Activated T-cell treated with anti-CD3 and anti-CD28 coated beads, Interleukin-2, amount 50 U/mL, for 24 hours (primary cell): ENCODE results near the gene PRM3.

Experiments used
- DNase-seq: peaks from one replicate; pipeline ENCODE4 v3.0.0-alpha.2; 2020
- H3K27ac Mint-ChIP-seq: 2 replicates; pipeline ENCODE4 v1.8.0; 2020; ENCODE audit warnings: mild to moderate bottlenecking, mixed read lengths
- H3K27me3 Mint-ChIP-seq: 2 replicates; pipeline ENCODE4 v1.8.0; 2020; ENCODE audit warnings: mixed read lengths
- H3K36me3 Mint-ChIP-seq: 2 replicates; pipeline ENCODE4 v1.8.0; 2020; ENCODE audit warnings: low read depth, mixed read lengths
- H3K4me1 Mint-ChIP-seq: 2 replicates; pipeline ENCODE4 v1.8.0; 2020; ENCODE audit warnings: low read depth, mixed read lengths
- H3K4me3 Mint-ChIP-seq: 2 replicates; pipeline ENCODE4 v1.8.0; 2020; ENCODE audit warnings: mild to moderate bottlenecking, moderate library complexity, mixed read lengths
- H3K9me3 Mint-ChIP-seq: 2 replicates; pipeline ENCODE4 v1.8.0; 2020; ENCODE audit warnings: mixed read lengths

The PRM3 gene

GRCh38 chr16:11262915-11263314 lies 10.5 kb downstream of the PRM3 start:
- Mint-ChIP-seq H3K4me3 (no peak overlapping the region), H3K27ac (no peak overlapping the region), H3K36me3 (no peaks in the 10 kb centered on the region), H3K9me3 (no peaks in the 10 kb centered on the region), H3K4me1 (peaks cover 56% of the 10 kb centered on the region), H3K27me3 (no peaks in the 10 kb centered on the region)
- DNase-seq = no peak

GRCh38 chr16:11260596-11260966 lies 12.8 kb downstream of the PRM3 start:
- Mint-ChIP-seq H3K4me1 (peaks cover 67% of the 10 kb centered on the region), H3K27me3 (no peaks in the 10 kb centered on the region), H3K36me3 (peaks cover 8% of the 10 kb centered on the region), H3K4me3 (no peak overlapping the region), H3K9me3 (no peaks in the 10 kb centered on the region), H3K27ac (no peak overlapping the region)
- no peak for DNase-seq

- Mint-ChIP-seq H3K4me1 (peaks cover 63% of the 10 kb centered on the region), H3K9me3 (no peaks in the 10 kb centered on the region), H3K27ac (peak overlapping the region; percentile 99), H3K4me3 (no peak overlapping the region), H3K27me3 (no peaks in the 10 kb centered on the region), H3K36me3 (peaks cover 13% of the 10 kb centered on the region)
- no peak for DNase-seq
These were observed 13.5 kb downstream of the PRM3 start for GRCh38 chr16:11259655-11260595.

DNA sequence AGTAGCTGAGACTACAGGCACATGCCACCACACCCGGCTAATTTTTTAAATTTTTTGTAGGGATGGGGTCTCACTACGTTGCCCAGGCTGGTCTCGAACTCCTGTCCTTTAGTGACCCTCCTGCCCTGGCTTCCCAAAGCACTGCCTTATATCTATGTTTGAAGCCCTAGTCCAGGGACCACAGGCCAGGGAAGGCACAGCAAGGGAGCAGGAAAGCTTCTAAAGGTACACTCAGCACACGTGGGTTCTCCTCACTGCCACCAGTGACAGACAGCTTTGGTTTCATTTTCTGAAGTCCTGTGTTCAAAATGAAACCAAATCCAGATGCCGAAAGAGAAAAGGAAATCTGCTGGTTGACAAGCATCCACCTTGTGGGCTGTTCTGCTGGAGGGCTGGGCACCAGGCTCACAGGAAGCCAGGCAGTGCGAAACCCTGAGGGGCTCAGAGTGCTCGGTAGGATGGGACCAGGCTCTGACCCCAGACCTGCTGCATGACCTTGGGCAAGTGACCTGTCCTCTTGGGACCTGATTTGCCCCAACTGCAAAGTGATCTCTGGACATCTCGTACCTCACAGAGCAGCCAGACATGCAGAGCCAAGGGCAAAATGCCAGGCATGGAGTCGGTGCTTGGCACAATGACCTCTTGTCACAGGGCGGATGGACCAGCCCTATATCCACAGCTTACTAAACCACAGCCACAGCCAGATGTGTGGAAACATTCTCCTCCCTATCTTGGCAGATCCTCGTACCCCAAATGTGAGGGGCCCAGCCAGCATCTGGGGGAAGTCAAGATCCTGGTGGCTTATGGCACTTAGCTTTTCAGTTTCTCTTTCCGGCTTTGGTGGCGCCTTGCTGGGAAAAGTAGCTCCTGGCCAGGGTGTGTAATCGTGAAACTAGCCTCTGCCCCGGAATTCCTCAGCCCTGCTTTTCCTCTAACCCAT lies 14.6 kb downstream of the PRM3 start:
- H3K4me1 Mint-ChIP-seq = peaks cover 52% of the 10 kb centered on the region
- H3K9me3 Mint-ChIP-seq = no peaks in the 10 kb centered on the region
- no peaks in the 10 kb centered on the region for H3K27me3 Mint-ChIP-seq
- DNase-seq = peak; percentile 63
- H3K4me3 Mint-ChIP-seq = peak overlapping the region; percentile 36
- peak overlapping the region; percentile 99 for H3K27ac Mint-ChIP-seq
- peaks cover 23% of the 10 kb centered on the region for H3K36me3 Mint-ChIP-seq

GRCh38 chr16:11257131-11257938 lies 16.1 kb downstream of the PRM3 start:
- no peaks in the 10 kb centered on the region for H3K9me3 Mint-ChIP-seq
- peaks cover 38% of the 10 kb centered on the region for H3K36me3 Mint-ChIP-seq
- H3K27ac Mint-ChIP-seq = peak overlapping the region; percentile 99
- H3K27me3 Mint-ChIP-seq = no peaks in the 10 kb centered on the region
- peaks cover 51% of the 10 kb centered on the region for H3K4me1 Mint-ChIP-seq
- H3K4me3 Mint-ChIP-seq = peak overlapping the region; percentile 98
- peak; percentile 76 for DNase-seq

DNA sequence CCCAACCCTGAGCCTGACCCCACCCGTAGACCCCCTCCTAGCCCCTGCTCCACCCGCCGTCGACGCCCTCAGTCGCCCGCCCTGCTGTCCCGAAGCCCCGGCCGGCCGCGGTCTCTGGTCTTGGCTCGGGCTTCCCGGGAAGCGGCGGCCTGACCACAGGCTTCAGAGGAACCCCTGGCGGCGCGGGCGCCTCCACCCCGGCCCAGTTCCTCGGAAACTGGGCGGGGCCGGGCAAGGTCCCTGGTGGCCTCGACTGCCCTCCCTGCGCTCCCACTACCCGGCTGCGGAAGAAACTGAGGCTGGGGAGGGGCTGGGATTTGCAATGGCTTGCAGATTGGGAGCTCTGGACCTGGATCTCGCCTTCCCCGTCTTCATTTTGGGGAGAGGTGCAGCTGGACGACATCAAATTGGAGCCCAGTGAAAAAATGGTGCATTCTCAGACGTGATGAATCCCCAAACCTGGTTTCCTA lies 16.7 kb downstream of the PRM3 start:
- no peaks in the 10 kb centered on the region for H3K9me3 Mint-ChIP-seq
- H3K4me1 Mint-ChIP-seq = peaks cover 53% of the 10 kb centered on the region
- H3K27ac Mint-ChIP-seq = peak overlapping the region; percentile 99
- H3K27me3 Mint-ChIP-seq = no peaks in the 10 kb centered on the region
- H3K4me3 Mint-ChIP-seq = peak overlapping the region; percentile 98
- H3K36me3 Mint-ChIP-seq = peaks cover 44% of the 10 kb centered on the region
- DNase-seq = no peak

DNA sequence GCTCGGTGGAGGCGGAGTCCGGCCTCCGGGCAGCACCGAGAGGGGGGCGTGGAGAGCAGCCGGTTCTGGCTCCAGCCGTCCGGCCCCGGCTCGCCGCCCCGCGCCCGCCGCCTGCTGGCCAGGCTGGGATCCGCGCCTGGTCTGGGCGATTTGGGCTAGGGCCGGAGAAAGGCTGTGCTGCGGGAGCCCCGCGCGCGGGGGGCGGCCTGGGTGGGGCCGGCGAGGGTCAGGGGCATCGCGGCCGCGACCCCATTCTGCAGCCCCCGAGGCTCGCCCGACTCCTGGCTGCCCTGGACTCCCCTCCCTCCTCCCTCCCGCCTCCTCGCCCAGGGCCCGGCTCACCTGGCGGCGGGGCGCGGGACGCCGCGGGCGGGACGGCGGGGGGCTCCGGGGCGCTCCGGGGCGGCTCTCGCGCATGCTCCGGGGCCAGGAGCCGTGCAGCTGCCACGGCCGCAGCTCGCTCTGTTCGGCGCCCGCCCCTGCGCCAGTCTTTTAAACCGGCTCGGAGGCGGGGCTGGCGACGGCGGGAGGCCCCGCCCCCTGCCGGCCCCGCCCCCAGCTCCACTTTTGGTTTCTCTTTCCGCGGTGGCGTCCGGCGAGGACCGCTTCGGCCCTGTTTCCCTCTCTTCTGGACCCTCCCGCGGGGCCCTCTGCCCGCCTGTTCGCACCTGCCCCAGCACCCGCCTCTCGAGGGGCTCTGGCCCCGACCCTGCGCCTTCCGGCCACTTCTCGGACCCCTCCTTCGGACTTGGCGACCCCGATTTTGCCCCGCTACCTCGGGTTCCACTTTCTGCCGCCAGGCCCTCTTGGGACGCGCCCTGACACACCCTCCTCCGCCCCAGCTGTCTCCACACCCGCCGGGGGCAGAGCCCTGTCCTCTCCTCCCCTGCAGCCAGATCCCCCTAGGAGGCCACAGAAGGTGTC lies 17.4 kb downstream of the PRM3 start, which contains the start of gene SOCS1:
Gene SOCS1, minus strand, starts transcription at position 468 of the 924 bp plus-strand sequence. CDS start 726 bp downstream, outside the sequence.
- H3K4me1 Mint-ChIP-seq = peaks cover 58% of the 10 kb centered on the region
- no peaks in the 10 kb centered on the region for H3K9me3 Mint-ChIP-seq
- DNase-seq = peak; percentile 95
- H3K36me3 Mint-ChIP-seq = peaks cover 49% of the 10 kb centered on the region
- peak within 1 kb of the TSS; percentile 98 for H3K4me3 Mint-ChIP-seq
- no peaks in the 10 kb centered on the region for H3K27me3 Mint-ChIP-seq
- peak within 1 kb of the TSS; percentile 99 for H3K27ac Mint-ChIP-seq

DNA sequence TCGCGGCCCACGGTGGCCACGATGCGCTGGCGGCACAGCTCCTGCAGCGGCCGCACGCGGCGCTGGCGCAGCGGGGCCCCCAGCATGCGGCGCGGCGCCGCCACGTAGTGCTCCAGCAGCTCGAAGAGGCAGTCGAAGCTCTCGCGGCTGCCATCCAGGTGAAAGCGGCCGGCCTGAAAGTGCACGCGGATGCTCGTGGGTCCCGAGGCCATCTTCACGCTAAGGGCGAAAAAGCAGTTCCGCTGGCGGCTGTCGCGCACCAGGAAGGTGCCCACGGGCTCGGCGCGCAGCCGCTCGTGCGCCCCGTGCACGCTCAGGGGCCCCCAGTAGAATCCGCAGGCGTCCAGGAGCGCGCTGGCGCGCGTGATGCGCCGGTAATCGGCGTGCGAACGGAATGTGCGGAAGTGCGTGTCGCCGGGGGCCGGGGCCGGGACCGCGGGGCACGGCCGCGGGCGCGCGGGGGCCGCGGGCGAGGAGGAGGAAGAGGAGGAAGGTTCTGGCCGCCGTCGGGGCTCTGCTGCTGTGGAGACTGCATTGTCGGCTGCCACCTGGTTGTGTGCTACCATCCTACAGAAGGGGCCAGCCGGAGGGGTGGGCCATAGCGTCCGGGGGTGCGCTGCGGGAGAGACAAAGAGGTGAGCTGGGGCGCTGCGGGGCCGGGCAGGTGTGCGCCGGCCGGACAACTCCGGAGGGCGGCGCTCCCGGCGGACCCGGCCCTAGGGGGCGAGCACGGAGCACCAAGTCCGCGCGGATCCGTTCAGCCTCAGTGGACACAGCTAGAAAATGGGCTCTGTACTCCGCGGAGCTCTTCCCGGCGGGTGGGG lies 18.3 kb downstream of the PRM3 start:
- peak overlapping the region; percentile 98 for H3K27ac Mint-ChIP-seq
- peaks cover 63% of the 10 kb centered on the region for H3K4me1 Mint-ChIP-seq
- peaks cover 55% of the 10 kb centered on the region for H3K36me3 Mint-ChIP-seq
- H3K4me3 Mint-ChIP-seq = peak overlapping the region; percentile 96
- no peaks in the 10 kb centered on the region for H3K27me3 Mint-ChIP-seq
- DNase-seq = no peak
- H3K9me3 Mint-ChIP-seq = no peaks in the 10 kb centered on the region

GRCh38 chr16:11253995-11254912 lies 19.2 kb downstream of the PRM3 start:
- Mint-ChIP-seq H3K4me3 (peak overlapping the region; percentile 96), H3K9me3 (no peaks in the 10 kb centered on the region), H3K4me1 (peaks cover 63% of the 10 kb centered on the region), H3K27ac (peak overlapping the region; percentile 98), H3K27me3 (no peaks in the 10 kb centered on the region), H3K36me3 (peaks cover 55% of the 10 kb centered on the region)
- peak; percentile 71 for DNase-seq

DNA sequence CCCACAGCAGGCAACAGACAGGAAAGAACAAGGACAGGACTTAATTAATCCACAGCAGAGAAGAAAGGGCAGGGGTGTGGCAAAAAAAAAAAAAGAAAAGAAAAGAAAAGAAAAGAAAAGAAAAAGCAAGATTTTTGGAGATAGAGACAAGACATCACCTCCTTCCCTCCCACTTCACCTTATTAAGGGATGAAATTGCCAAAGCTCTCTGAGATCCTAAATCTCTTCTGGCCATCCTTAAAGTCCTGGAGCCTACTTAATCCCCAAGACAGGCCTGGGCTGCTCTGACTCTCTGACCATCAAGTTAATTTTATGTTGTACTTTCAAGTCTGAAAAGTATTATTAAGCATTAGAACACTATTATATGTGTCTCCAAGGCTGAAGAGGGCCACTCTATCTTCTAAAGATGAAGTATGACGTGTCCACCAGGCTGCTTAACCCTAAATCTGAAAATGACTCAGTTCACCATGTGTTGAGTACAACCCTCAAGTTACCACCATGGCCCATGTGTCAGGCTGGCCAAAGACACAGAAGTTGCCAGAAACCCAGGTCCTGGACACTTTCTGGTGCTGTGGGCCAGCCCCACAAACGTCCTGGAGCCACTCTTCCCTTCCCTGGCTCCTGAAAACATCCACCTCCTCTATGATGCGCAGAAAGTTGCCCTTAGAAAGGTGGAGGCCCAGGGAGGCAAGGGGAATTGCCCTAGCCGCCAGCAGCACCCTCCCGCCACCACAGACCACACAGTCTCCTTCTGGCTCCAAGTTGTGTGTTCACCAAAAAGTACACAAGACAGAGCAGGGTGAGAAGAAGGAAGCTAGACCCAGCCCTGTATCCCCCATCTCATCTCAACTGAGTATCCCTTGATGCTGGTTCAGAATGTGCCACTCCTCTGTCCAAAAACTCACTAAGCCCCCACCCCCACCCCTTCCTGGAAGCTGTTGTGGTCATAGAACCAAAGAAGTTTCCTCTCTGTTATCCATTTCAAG lies 20.1 kb downstream of the PRM3 start:
- Mint-ChIP-seq H3K27me3 (no peaks in the 10 kb centered on the region), H3K9me3 (no peaks in the 10 kb centered on the region), H3K27ac (peak overlapping the region; percentile 98), H3K36me3 (peaks cover 59% of the 10 kb centered on the region), H3K4me3 (peak overlapping the region; percentile 96), H3K4me1 (peaks cover 61% of the 10 kb centered on the region)
- peak; percentile 78 for DNase-seq

GRCh38 chr16:11252482-11252931 lies 20.9 kb downstream of the PRM3 start:
- Mint-ChIP-seq H3K4me1 (peaks cover 62% of the 10 kb centered on the region), H3K4me3 (peak overlapping the region; percentile 96), H3K27me3 (no peaks in the 10 kb centered on the region), H3K36me3 (peaks cover 64% of the 10 kb centered on the region), H3K27ac (peak overlapping the region; percentile 98), H3K9me3 (no peaks in the 10 kb centered on the region)
- peak; percentile 62 for DNase-seq
